Ectodermal cell (in vitro differentiated cells): ENCODE data around the gene SERPING1.
"Not testable (repeated sequence)": the region's sequence is repeated elsewhere in the genome, so short reads cannot be mapped to it uniquely, and the experiment has no call there.

Source experiments
- H3K27ac ChIP-seq: 2 replicates; pipeline ENCODE4 v1.7.0; 2013; ENCODE audit warnings: mild to moderate bottlenecking, low read depth, low read length; ENCODE audit not compliant: insufficient read depth, poor library complexity, severe bottlenecking
- H3K27me3 ChIP-seq: 2 replicates; pipeline ENCODE4 v1.7.0; 2013; ENCODE audit warnings: mild to moderate bottlenecking, low read length; ENCODE audit not compliant: insufficient read depth, control insufficient read depth, poor library complexity, severe bottlenecking
- H3K36me3 ChIP-seq: one replicate; pipeline ENCODE4 v1.7.0; 2013; ENCODE audit warnings: low read length; ENCODE audit not compliant: control insufficient read depth, insufficient read depth
- H3K4me1 ChIP-seq: one replicate; pipeline ENCODE4 v1.7.0; 2013; ENCODE audit warnings: low read length; ENCODE audit not compliant: control insufficient read depth, insufficient read depth
- H3K4me3 ChIP-seq: 2 replicates; pipeline ENCODE4 v1.7.0; 2013; ENCODE audit warnings: low read depth, low read length, control low read depth; ENCODE audit not compliant: insufficient read depth
- H3K9me3 ChIP-seq: 2 replicates; pipeline ENCODE4 v1.7.0; 2013; ENCODE audit warnings: mild to moderate bottlenecking, low read length, moderate library complexity; ENCODE audit not compliant: control insufficient read depth
- WGBS, 2 experiments: methylation state at CpG; one replicate each; pipeline ENCODE4 v1.1.7; 2013; ENCODE audit warnings: missing lambda C conversion rate in 2 of 2; 5-methylcytosine and 5-hydroxymethylcytosine counted together

Gene SERPING1

DNA sequence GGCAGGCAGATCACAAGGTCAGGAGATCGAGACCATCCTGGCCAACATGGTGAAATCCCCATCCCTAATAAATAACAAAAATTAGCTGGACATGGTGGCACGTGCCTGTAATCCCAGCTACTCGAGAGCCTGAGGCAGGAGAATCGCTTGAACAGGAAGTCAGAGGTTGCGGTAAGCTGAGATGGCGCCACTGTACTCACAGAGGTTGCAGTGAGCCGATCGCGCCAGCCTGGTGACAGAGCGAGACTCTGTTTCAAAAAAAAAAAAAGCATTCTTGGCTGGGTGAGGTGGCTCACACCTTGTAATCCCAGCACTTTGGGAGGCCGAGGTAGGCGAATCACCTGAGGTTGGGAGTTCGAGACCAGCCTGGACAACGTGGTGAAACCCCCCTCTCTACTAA lies 54.7 kb downstream of the SERPING1 start:
- WGBS, 2 experiments = 90 to 93% methylated on average over 14 of the region's 14 CpGs
- peaks cover 34% of the 10 kb centered on the region for H3K4me1 ChIP-seq
- H3K9me3 ChIP-seq, H3K27ac ChIP-seq, H3K36me3 ChIP-seq, H3K4me3 ChIP-seq, H3K27me3 ChIP-seq: not testable (repeated sequence)

DNA sequence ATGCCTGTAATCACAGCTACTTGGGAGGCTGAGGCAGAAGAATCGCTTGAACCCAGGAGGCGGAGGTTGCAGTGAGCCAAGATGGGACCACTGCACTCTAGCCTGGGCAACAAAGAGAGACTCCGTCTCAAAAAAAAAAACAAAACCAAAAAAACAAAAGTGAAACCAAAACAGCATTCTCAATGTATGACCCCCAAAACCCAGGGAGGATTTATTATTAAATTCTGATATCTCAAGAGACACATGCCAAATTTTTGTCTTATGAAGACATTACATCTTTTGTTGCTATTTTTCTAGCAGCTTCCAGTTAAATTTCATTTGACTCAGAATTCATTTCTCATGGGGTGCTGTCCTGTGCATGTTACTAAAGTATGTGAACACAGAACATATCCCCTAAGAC lies 55.2 kb downstream of the SERPING1 start:
- Histone ChIP-seq H3K27ac (no peak overlapping the region), H3K4me1 (peaks cover 29% of the 10 kb centered on the region), H3K27me3 (peaks cover 5% of the 10 kb centered on the region), H3K4me3 (no peak overlapping the region), H3K36me3 (no peaks in the 10 kb centered on the region), H3K9me3 (no peaks in the 10 kb centered on the region)
- WGBS, 2 experiments = 91 to 92% methylated on average over 3 of the region's 3 CpGs

DNA sequence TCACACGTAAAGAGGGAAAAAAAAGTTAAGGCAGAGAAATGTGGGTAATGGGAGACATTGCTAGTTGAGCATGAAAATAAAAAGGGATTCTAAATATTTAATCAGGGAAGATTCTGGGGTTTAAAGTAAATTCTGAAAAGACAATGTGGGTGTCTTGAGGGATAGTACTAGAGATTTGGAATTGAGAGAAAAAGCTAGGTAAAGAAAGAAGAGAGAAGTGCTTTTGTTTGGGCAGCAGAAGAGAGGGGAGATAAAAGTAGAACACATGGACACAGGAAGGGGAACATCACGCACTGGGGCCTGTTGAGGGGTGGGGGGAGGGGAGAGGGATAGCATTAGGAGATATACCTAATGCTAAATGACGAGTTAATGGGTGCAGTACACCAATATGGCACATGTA lies 55.7 kb downstream of the SERPING1 start:
- Histone ChIP-seq H3K4me1 (peaks cover 25% of the 10 kb centered on the region), H3K36me3 (no peaks in the 10 kb centered on the region), H3K4me3 (no peak overlapping the region), H3K27me3 (peaks cover 5% of the 10 kb centered on the region), H3K27ac (no peak overlapping the region), H3K9me3 (no peaks in the 10 kb centered on the region)
- WGBS, 2 experiments = 40 to 43% methylated on average over 2 of the region's 3 CpGs

DNA sequence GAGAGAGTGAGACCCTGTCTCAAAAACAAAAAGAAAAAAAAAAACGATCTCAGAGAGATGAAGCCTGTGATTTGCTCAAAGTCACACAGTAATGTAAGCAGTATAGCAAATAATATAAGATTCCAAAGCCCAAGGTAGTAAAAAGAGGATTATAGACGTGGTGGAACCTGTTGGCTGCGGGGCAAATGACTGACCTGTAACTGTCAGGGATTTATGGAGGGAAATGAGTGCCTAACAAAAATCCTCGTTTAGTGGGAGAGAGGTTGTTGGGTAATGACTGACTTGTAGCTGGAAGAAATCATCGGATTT lies 59.4 kb downstream of the SERPING1 start:
- peaks cover 13% of the 10 kb centered on the region for H3K36me3 ChIP-seq
- peak overlapping the region; percentile 64 for H3K4me3 ChIP-seq
- no peak overlapping the region for H3K27ac ChIP-seq
- no peaks in the 10 kb centered on the region for H3K4me1 ChIP-seq
- H3K27me3 ChIP-seq = peaks cover 5% of the 10 kb centered on the region
- 51 to 56% methylated on average over 5 of the region's 5 CpGs for WGBS, 2 experiments
- no peaks in the 10 kb centered on the region for H3K9me3 ChIP-seq

DNA sequence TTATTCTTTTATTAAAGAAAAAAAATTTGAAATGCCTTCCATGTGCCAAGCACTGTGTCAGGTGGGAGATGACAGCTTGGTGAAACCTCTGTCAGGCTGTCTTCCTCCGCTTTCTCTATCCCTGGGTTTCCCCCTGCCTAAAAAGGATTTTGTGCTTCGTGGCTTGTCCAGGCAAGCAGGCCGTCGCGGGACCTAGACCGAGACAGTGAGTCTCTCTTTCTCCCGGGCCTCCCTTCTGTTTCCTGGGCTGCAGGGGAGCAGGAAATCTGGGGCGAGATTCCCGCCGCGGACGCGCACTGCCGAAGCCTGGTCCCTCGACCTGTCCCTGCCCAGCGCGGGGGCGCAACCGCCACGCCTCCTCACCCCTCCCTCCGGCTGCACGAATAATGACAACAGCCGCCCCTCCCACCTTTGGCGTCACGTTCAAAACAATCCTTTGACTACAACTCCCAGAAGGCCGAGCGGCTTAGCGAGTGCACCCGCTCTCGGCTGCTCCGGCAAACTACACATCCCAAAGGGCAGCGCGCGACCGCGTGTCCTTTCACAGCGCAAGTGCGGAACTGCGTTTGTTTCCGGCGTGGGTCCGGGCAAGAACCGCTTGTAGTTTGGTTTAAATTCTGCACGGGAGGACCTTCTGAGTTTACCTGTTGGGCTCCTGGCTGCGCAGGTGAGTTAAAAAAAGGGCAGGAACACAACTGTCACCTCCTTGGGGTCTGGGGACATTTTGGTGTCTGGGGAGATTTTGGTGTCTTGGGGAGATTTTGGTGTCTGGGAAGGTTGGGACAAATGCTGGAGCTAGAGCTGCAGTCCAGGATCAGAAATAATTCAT lies 59.9 kb downstream of the SERPING1 start, which contains the start of gene CLP1:
Gene CLP1 (plus strand): TSS at position 569 of the 829 bp plus-strand sequence. CDS start 1,715 bp downstream, outside the sequence.
- H3K27ac ChIP-seq = no peak within 1 kb of the TSS
- 1% methylated on average over 45 of the region's 45 CpGs for WGBS, 2 experiments

DNA sequence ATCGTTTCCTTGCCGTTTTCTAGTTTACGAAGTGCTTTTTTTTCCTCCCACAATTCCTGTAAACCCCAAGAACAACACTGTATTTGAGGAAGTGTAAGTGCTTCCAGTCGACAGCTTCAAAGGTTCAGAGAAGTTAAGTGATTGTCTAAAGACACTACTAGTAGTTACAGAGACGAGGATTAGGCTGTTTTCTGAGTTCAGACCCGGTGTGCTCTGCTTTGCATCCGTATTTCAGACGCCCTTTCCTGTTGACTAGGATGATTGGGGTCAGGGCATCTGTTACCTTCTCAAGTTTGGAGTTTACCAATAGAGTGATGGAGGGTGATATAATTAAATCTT lies 60.5 kb downstream of the SERPING1 start:
- peaks cover 5% of the 10 kb centered on the region for H3K27me3 ChIP-seq
- no peak overlapping the region for H3K27ac ChIP-seq
- WGBS, 2 experiments = 1% methylated on average over 8 of the region's 8 CpGs

More for the DNA sequence above, 59.9 kb downstream of the SERPING1 start, which contains the start of gene CLP1:
- Histone ChIP-seq H3K9me3 (no peaks in the 10 kb centered on the region), H3K4me3 (peak within 1 kb of the TSS; percentile 64), H3K4me1 (no peaks in the 10 kb centered on the region), H3K27me3 (peaks cover 5% of the 10 kb centered on the region), H3K36me3 (peaks cover 13% of the 10 kb centered on the region)

GRCh38 chr11:57659669-57660068 lies 62.2 kb downstream of the SERPING1 start:
- Histone ChIP-seq H3K9me3 (no peaks in the 10 kb centered on the region), H3K27me3 (peaks cover 5% of the 10 kb centered on the region), H3K4me1 (no peaks in the 10 kb centered on the region), H3K36me3 (peaks cover 13% of the 10 kb centered on the region), H3K4me3 (no peak overlapping the region), H3K27ac (no peak overlapping the region)
- WGBS, 2 experiments = 95 to 97% methylated on average over 14 of the region's 14 CpGs

More for the DNA sequence above, 60.5 kb downstream of the SERPING1 start:
- no peaks in the 10 kb centered on the region for H3K9me3 ChIP-seq
- H3K4me1 ChIP-seq = no peaks in the 10 kb centered on the region
- peaks cover 13% of the 10 kb centered on the region for H3K36me3 ChIP-seq
- peak overlapping the region; percentile 64 for H3K4me3 ChIP-seq

GRCh38 chr11:57662893-57663292 lies 65.4 kb downstream of the SERPING1 start:
- no peaks in the 10 kb centered on the region for H3K27me3 ChIP-seq
- H3K4me3 ChIP-seq = no peak overlapping the region
- H3K9me3 ChIP-seq = no peaks in the 10 kb centered on the region
- H3K4me1 ChIP-seq = peaks cover 5% of the 10 kb centered on the region
- 84 to 90% methylated on average over 4 of the region's 4 CpGs for WGBS, 2 experiments
- H3K36me3 ChIP-seq = peaks cover 13% of the 10 kb centered on the region
- no peak overlapping the region for H3K27ac ChIP-seq

- Histone ChIP-seq H3K9me3 (no peaks in the 10 kb centered on the region), H3K4me3 (no peak overlapping the region), H3K27me3 (no peaks in the 10 kb centered on the region), H3K36me3 (peaks cover 13% of the 10 kb centered on the region), H3K27ac (no peak overlapping the region), H3K4me1 (peaks cover 5% of the 10 kb centered on the region)
- WGBS, 2 experiments = 86 to 88% methylated on average over 9 of the region's 9 CpGs
These were observed 66.5 kb downstream of the SERPING1 start for GRCh38 chr11:57663975-57664374.
